ENCODE data around the gene PTPRN2. TPM values are rescaled to one million over a fixed set of nuclear protein-coding genes. Genes with fewer than 3 reads are reported as not detected.

PTPRN2 gene
- total and polyA plus RNA-seq, 8 donors = 12.2 to 49.2 (median 31.8) TPM

DNA sequence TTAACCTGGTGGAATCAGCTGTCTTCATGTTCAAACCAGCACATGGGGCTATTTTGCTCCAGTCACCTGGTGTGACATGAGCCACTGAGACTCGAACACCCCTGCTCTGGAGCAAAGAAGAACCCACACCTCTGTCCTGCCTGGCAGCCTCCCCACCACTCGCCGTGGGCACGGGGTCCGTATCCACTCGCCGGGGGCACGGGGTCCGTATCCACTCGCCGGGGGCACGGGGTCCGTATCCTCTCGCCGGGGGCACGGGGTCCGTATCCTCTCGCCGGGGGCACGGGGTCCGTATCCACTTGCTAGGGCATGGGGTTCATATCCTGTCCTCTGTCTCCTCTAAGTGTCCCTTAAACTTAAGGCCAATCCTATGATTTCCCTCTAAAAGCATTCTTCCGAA lies 558.7 kb downstream of the PTPRN2 start:
- FAIRE-seq = no peak
- DNase-seq = peak in 1 of 6 donors; percentile 45
- no peaks in the 10 kb centered on the region for H3K36me3 ChIP-seq
- H3K4me1 ChIP-seq = no peaks in the 10 kb centered on the region
- TF ChIP-seq, protein P1, sequence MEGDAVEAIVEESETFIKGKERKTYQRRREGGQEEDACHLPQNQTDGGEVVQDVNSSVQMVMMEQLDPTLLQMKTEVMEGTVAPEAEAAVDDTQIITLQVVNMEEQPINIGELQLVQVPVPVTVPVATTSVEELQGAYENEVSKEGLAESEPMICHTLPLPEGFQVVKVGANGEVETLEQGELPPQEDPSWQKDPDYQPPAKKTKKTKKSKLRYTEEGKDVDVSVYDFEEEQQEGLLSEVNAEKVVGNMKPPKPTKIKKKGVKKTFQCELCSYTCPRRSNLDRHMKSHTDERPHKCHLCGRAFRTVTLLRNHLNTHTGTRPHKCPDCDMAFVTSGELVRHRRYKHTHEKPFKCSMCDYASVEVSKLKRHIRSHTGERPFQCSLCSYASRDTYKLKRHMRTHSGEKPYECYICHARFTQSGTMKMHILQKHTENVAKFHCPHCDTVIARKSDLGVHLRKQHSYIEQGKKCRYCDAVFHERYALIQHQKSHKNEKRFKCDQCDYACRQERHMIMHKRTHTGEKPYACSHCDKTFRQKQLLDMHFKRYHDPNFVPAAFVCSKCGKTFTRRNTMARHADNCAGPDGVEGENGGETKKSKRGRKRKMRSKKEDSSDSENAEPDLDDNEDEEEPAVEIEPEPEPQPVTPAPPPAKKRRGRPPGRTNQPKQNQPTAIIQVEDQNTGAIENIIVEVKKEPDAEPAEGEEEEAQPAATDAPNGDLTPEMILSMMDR (IDR thresholded peaks at IDR 0.05) = no peak
- no peaks in the 10 kb centered on the region for H3K9me3 ChIP-seq
- no peaks in the 10 kb centered on the region for H3K27me3 ChIP-seq
- no peak overlapping the region for H3K4me3 ChIP-seq
- no peak for ATAC-seq
- H3K27ac ChIP-seq = no peak overlapping the region
- intact Hi-C loops (cut with DNase I) = no loop called here
- 91 to 92% methylated on average over 22 of the region's 22 CpGs for WGBS, 2 donors

DNA sequence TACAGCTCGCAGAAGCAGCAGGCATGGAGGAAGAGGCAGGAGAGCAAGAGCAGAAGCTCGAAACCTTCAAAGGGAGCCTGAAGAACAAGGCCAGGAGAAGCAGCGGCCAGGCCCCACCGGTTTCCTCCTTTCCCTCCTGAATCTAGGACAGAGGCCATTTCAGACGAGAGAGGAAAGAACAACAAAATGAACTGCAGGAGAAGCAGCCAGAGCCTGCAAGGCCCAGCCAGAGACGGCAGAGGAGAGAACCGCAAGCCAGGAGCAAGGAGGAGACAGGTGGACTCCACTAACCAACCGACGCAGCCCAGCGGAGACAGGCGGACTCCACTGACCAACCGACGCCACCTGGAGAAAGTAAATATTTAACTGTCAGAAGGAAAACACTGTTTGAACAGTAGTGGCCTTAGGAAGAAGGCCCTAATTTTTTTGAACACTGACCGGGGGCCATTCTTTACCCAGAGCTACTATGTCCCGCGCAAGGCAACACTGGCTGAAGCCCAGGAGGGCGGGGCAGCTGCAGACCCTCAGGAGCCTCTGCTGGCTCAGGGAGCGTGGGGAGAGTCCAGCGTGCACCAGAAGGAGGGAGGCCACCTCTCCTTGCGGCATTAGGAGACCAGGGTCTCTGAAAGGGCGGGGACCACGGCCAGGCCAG lies 559.2 kb downstream of the PTPRN2 start:
- intact Hi-C loops (cut with DNase I) = no loop called here
- H3K36me3 ChIP-seq = no peaks in the 10 kb centered on the region
- no peaks in the 10 kb centered on the region for H3K27me3 ChIP-seq
- H3K9me3 ChIP-seq = no peaks in the 10 kb centered on the region
- peak in 3 of 6 donors; percentile 28 to 44 (median 31) for DNase-seq
- 58 to 68% methylated on average over 22 of the region's 22 CpGs for WGBS, 2 donors
- TF ChIP-seq, protein P1 (IDR thresholded peaks at IDR 0.05) = no peak
- H3K27ac ChIP-seq = no peak overlapping the region
- peak; percentile 48 to 95 (median 86) for ATAC-seq
- FAIRE-seq = no peak
- no peaks in the 10 kb centered on the region for H3K4me1 ChIP-seq
- no peak overlapping the region for H3K4me3 ChIP-seq

DNA sequence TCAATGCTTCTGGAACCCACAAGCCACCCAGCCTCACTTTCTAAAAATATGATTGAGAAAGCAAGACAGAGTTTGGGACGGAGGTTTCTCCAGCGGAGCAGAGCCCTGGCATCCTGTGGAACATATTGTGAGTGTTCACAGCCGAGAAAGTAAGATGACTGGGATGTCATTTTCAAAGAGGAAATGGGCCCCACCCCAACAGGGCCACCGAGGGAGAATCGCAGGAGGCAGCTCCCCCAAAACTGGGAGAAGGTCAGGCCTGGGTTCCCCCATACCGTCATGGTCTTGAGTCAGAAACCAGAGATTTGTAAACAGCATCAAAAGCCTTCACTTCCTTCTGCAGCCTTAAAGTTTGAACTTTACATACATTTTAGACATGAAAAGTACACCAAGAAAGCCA lies 560.0 kb downstream of the PTPRN2 start:
- Histone ChIP-seq H3K9me3 (no peaks in the 10 kb centered on the region), H3K4me1 (no peaks in the 10 kb centered on the region), H3K36me3 (no peaks in the 10 kb centered on the region), H3K27me3 (no peaks in the 10 kb centered on the region), H3K4me3 (no peak overlapping the region), H3K27ac (no peak overlapping the region)
- DNase-seq (no peak), FAIRE-seq (no peak), ATAC-seq (no peak)
- 93 to 95% methylated on average over 6 of the region's 6 CpGs for WGBS, 2 donors
- intact Hi-C loops (cut with DNase I) = no loop called here
- TF ChIP-seq, protein P1 (IDR thresholded peaks at IDR 0.05) = no peak

DNA sequence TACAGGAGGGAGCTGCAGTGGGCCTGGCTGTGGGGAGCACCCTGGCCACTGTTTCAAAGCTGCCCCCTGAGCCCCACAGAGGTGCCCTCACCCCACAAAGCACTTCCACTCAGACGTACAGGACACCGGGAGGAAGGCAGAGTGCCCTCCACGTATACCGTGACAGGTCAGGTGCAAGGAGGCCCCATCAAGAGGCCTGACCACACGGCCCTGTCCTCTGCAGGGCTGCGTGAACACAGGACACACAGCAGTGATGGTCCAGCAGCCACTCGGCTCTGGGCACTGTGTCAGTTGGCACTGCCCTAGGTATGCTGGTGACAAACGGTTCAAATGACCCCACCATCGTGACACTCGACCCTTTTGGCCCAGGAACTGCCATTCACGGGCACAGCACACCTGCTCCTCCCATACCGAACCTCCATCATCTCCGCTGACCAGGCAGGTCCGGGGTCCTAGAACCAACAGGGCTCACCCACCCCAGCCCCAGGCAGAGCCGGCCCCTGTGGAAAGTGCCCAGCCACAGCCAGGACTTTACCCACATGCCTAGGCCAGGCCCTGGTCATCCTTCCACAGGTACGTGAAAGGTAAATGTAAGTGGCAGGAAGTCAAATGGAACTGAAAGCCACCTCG lies 560.9 kb downstream of the PTPRN2 start:
- Histone ChIP-seq H3K4me3 (no peak overlapping the region), H3K4me1 (no peaks in the 10 kb centered on the region), H3K9me3 (no peaks in the 10 kb centered on the region), H3K36me3 (no peaks in the 10 kb centered on the region), H3K27me3 (no peaks in the 10 kb centered on the region), H3K27ac (no peak overlapping the region)
- intact Hi-C loops (cut with DNase I) = no loop called here
- DNase-seq (peak in 1 of 6 donors; percentile 29), FAIRE-seq (no peak), ATAC-seq (no peak)
- TF ChIP-seq, protein P1 (IDR thresholded peaks at IDR 0.05) = no peak
- 90 to 92% methylated on average over 17 of the region's 17 CpGs for WGBS, 2 donors
